Esophagus muscularis mucosa (tissue), 4 donors: Measurements from ENCODE around the gene HS6ST2. TPM values are rescaled to one million over a fixed set of nuclear protein-coding genes. Genes with fewer than 3 reads are reported as not detected.

ENCODE experiments used
- DNase-seq: peaks from one replicate; pipeline ENCODE4 v3.0.0-alpha.2; 2017; ENCODE audit errors: extremely low spot score
- H3K27ac ChIP-seq, 4 donors: fragments of 200-600 bp; sonication (generic); replicated peaks in 1 of 4; 1 replicate in 3 of 4; 2 replicates in 1 of 4; pipeline ENCODE4 v1.5.1; 2016 to 2019; ENCODE audit warnings: mild to moderate bottlenecking in 1 of 4
- H3K27me3 ChIP-seq, 4 donors: fragments of 200-600 bp; sonication (generic); one replicate each; pipeline versions ENCODE4 v1.5.1 to v1.6.0; 2016 to 2019
- H3K36me3 ChIP-seq, 4 donors: fragments of 200-600 bp; sonication (generic); one replicate each; pipeline ENCODE4 v1.5.1; 2016 to 2019
- H3K4me1 ChIP-seq, 4 donors: fragments of 200-600 bp; sonication (generic); one replicate each; pipeline ENCODE4 v1.5.1; 2016 to 2019
- H3K4me3 ChIP-seq, 4 donors: fragments of 200-600 bp; sonication (generic); 1 replicate in 2 of 4; 2 replicates in 2 of 4; pipeline ENCODE4 v1.5.1; 2016 to 2019; ENCODE audit warnings: mild to moderate bottlenecking in 4 of 4, moderate library complexity in 1 of 4
- H3K9me3 ChIP-seq, 4 donors: fragments of 200-600 bp; sonication (generic); 1 replicate in 3 of 4; 2 replicates in 1 of 4; pipeline ENCODE4 v1.5.1; 2016 to 2019
- CTCF ChIP-seq, 3 experiments: fragments of 200-600 bp in 2 of 3; fragments of 450-650 bp in 1 of 3; sonication (generic) in 2 of 3; IDR thresholded peaks; one replicate each; pipeline ENCODE4 v1.5.1; 2017 to 2019; ENCODE audit warnings: antibody characterized with exemption in 3 of 3, mild to moderate bottlenecking in 2 of 3, moderate library complexity in 1 of 3
- EP300 ChIP-seq: sonication (generic); formaldehyde crosslinking; IDR thresholded peaks from one replicate; pipeline ENCODE4 v1.6.1; 2017; ENCODE audit warnings: antibody characterized with exemption
- POLR2A ChIP-seq: fragments of 450-650 bp; IDR thresholded peaks from one replicate; pipeline ENCODE4 v1.6.1; 2017; ENCODE audit warnings: antibody characterized with exemption, moderate library complexity, mild to moderate bottlenecking, low read depth
- POLR2AphosphoS5 ChIP-seq, 2 donors: sonication (generic); formaldehyde crosslinking; IDR thresholded peaks; one replicate each; pipeline ENCODE4 v1.6.1; 2017; ENCODE audit warnings: antibody characterized with exemption in 2 of 2
- WGBS: methylation state at CpG from one replicate; pipeline ENCODE4 v1.1.5; 2018; 5-methylcytosine and 5-hydroxymethylcytosine counted together
- intact Hi-C: fragments of 100-400 bp; cut with DNase I; formaldehyde crosslinking; loops from one replicate; pipeline ENCODE4 v1.15.1; 2023
- total RNA-seq, 4 donors: library from RNA; depleted of rRNA; stranded (reverse); fragments of >200 nt; gene quantifications; one replicate each; pipeline versions ENCODE4 v1.1.0 to v1.2.1, GENCODE V29; 2016

The HS6ST2 gene
- total RNA-seq, 4 donors from 2014 or later = 0.29 to 0.99 TPM; not detected in 2

GRCh38 chrX:132741689-132742088, 216.7 kb downstream of the HS6ST2 start:
- Histone ChIP-seq H3K27ac (no peak overlapping the region), H3K36me3 (no peaks in the 10 kb centered on the region), H3K9me3 (no peaks in the 10 kb centered on the region), H3K4me1 (no peaks in the 10 kb centered on the region), H3K27me3 (no peaks in the 10 kb centered on the region), H3K4me3 (no peak overlapping the region)
- 73% methylated on average over 2 of the region's 2 CpGs for WGBS
- TF ChIP-seq EP300 = no peak
- no peak for TF ChIP-seq POLR2AphosphoS5 (IDR thresholded peaks at IDR 0.05)
- intact Hi-C loops = no loop called here
- DNase-seq = no peak

DNA sequence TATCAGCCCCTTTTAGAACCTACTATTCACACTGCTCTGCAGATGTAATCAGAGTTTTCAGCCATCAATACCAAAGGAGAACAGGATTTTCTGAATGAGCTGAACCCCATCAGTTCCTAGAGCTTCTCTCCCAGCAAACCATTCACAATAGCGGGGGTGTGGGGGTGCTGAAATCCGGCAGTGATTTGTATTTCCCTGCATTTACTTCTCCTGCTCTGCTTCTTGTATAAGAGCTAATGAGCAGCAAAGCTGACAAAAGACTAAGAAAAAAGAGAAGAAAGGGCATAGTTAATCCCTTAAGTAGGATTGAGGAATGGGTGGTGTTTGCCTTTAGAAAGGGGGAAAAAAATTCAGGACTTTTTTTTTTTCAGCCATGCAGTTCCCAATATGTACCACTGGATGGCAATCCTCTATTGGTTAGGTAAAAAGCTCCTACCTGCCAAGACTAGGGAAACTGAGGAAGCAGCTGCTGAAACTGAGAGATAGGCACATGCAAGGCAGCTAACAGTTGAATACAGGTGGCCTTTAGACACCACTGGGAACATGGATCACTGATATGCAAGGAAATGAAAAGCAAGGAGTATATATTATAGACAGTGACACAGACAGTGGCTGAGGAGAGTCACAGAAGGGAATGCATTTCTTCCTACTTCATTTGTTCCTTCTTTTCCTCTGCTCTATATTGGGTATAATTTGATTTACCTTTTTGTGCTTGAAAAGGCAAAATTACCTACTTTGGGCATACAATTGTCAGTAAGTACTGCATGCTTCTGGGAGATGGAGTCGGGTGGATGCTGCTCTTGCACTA, 217.9 kb downstream of the HS6ST2 start:
- Histone ChIP-seq H3K4me1 (no peaks in the 10 kb centered on the region), H3K27ac (no peak overlapping the region), H3K36me3 (no peaks in the 10 kb centered on the region), H3K4me3 (no peak overlapping the region), H3K27me3 (no peaks in the 10 kb centered on the region), H3K9me3 (no peaks in the 10 kb centered on the region)
- intact Hi-C loops = no loop called here
- DNase-seq = no peak
- TF ChIP-seq EP300 (no peak), CTCF (IDR thresholded peaks at IDR 0.05) (peak in 2 of 3 experiments; percentile 30 to 41)
- WGBS = 86% methylated on average over 3 of the region's 3 CpGs

DNA sequence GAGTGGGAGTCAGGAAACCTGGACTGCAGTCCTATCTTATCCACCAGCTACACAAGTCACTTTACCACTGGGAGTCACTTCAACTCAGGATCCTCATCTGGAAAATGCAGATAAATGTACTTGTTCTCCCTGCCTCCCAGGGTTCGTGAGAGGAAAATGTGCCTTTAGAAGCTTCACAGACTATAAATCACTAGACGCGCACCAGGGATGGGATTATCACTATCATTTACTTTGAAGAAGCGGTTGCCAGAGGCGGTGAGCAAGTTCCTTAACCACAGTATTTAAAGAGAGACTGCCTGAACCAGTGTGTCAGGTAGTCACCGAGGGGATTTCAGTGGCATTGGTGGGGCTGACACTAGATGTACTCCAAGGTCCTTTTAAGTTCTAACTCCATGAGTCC, 219.5 kb downstream of the HS6ST2 start:
- Histone ChIP-seq H3K4me3 (no peak overlapping the region), H3K27ac (no peak overlapping the region), H3K36me3 (no peaks in the 10 kb centered on the region), H3K27me3 (no peaks in the 10 kb centered on the region), H3K4me1 (no peaks in the 10 kb centered on the region), H3K9me3 (no peaks in the 10 kb centered on the region)
- no peak for DNase-seq
- intact Hi-C loops = no loop called here
- TF ChIP-seq EP300 (no peak), POLR2AphosphoS5 (IDR thresholded peaks at IDR 0.05) (no peak), POLR2A (no peak), CTCF (IDR thresholded peaks at IDR 0.05) (no peak)
- 84% methylated on average over 6 of the region's 6 CpGs for WGBS

GRCh38 chrX:132737743-132738142, 220.7 kb downstream of the HS6ST2 start:
- intact Hi-C loops = no loop called here
- Histone ChIP-seq H3K9me3 (no peaks in the 10 kb centered on the region), H3K36me3 (no peaks in the 10 kb centered on the region), H3K27me3 (no peaks in the 10 kb centered on the region), H3K4me3 (no peak overlapping the region), H3K4me1 (no peaks in the 10 kb centered on the region), H3K27ac (no peak overlapping the region)
- TF ChIP-seq POLR2AphosphoS5 (IDR thresholded peaks at IDR 0.05) (no peak), POLR2A (no peak), EP300 (no peak), CTCF (IDR thresholded peaks at IDR 0.05) (no peak)
- no peak for DNase-seq
- WGBS = 68% methylated on average over 2 of the region's 5 CpGs

DNA sequence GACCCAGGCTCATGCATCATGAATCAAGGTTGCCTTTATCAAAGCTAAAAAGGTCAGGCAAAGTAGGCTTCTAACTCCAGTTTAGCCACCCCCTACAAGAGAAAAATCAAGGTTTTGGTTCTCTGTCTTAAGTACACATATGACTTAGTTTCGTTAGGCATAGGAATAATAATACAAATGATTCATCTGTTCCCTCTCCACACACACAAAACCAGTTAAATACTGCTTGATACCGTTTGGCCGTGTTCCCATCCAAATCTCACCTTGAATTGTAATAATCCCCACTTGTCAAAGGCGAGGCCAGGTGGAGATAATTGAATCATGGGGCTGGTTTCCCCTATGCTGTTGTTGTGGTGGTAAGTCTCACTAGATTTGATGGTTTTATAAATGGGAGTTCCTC, 226.2 kb downstream of the HS6ST2 start:
- no peak overlapping the region for H3K4me3 ChIP-seq
- H3K27ac ChIP-seq = no peak overlapping the region
- H3K9me3 ChIP-seq = no peaks in the 10 kb centered on the region
- no peaks in the 10 kb centered on the region for H3K36me3 ChIP-seq
- 78% methylated on average over 4 of the region's 4 CpGs for WGBS
- TF ChIP-seq CTCF (IDR thresholded peaks at IDR 0.05) = no peak
- no peak for TF ChIP-seq EP300
- intact Hi-C loops = no loop called here
- H3K27me3 ChIP-seq = no peaks in the 10 kb centered on the region
- H3K4me1 ChIP-seq = no peaks in the 10 kb centered on the region
- no peak for DNase-seq
